NK-92 (cell line): Measurements from ENCODE around the gene RCN1.
"Not testable (repeated sequence)": the region's sequence is repeated elsewhere in the genome, so short reads cannot be mapped to it uniquely, and the experiment has no call there.

Source experiments
- DNase-seq: peaks from one replicate; lab custom pipeline; 2025; ENCODE audit not compliant: unreplicated experiment; lab: John Stamatoyannopoulos, UW

Gene RCN1

DNA sequence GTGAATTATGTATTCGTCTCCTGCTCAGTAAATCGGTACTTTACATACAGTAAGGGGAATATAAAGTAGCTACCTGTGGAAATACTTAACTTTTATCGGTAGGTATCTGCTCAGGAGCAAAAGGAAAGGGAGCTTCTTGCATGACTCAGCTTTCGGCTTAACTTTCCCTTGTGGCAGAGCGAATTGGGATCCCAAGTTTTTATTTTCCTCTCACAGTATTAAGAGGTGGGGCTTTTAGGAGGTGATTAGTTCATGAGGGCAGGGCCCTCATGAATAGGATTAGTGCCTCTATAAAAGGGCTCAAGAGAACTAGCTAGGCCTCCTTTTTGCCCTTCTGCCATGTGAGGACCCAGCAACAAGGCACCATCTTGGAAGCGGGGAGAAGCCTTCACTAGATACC is 18.7 kb downstream of the RCN1 start:
- DNase-seq: no peak

DNA sequence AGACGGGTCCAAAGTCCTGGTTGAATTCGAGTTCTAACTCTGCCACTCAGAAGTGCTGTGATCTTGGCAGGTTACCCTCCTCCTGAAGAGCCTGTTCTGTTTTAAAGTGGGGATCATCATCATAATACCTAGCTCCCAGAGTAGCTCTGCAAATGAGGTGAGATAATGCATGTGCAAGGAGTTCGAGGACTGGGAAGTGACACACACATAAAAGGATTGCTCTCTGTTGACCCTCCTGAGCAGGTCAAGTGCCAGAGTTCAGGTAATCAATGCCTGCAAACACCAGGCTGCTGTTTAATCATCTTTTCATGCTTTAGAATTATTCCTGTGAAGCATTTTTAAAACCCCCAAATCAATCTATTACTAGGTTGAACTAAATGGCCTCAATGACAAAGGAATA is 19.9 kb downstream of the RCN1 start:
- DNase-seq: no peak

DNA sequence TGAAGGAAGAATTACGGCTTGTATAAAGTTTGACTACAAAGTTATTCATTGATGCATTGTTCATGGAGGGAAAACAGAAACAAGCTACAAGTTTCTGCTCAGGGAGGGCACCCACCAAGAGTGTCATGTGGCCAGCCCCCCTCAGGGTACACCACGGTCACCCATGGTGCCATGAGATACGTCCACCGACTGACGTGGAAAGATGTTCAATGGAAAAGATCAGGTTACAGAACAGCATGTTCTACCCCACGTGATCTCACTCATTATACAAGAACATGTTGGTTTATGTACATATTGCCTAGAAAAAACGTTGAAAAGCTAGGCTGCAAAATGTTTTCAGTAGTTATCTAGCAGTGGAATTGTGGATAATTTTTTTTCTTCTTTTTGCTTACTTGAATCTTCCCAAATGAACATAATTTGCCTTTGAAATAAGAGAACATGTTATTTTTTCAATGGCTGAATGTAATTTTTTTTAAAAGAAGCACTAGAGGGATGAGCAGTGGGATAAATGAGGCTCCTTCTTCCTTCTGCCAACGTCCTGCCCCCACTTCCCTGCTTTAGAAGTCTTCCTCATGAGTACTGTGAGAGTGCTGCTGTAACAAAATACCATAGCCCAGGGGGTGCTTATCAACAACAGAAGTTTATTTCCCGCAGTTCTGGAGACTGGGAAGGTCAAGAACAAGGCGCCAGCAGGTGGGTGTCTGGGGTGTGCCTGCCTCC is 22.5 kb downstream of the RCN1 start:
- no peak for DNase-seq

DNA sequence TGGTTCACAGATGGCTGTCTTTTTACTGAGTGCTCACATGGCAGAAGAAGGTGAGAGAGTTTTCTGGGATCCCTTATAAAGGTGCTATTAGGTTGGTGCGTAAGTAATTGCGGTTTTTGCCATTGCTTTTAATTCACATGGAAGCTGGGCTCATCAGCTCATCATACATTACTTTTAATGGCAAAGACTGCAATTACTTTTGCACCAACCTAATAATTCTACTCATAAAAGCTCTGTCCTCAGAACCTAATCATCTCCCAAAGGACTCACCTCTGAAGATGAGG is 23.0 kb downstream of the RCN1 start:
- DNase-seq: no peak

DNA sequence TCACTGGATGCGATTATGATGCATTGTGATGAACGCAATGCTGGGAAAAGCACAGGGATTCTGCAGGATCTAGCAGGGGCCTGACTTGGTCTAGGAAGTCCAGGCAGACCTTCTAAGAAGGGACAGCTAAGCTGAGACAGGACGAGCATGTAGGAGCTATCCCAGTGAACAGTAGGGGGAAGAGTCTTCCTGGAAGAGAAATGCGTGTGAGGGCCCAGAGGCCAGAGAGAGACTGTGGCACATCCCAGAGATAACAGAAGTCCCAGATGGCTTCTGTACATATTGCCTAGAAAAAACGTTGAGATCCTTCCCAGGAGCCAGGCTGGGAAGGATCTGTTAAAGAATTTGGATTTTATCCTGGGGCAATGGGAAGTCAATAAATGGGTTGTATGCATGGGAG is 24.6 kb downstream of the RCN1 start:
- DNase-seq: no peak

DNA sequence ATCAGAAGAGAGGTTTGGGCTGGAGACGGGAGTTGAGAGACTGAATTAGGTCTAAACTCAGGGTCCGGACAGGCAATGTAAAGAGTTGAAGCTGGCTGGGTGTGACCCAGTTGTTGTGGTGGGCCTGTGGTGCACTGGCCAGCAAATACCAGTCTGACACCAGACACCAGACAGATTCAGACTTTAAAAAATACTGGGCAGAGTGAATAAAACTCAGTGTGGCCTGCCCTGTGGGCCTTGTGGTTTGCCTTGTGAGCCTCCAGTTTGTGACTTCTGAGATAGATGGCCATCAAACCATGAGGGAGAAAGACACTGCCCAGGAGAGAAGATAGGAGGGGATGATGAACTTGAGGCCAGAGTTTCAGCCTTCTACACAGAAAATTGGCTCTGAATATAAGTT is 25.8 kb downstream of the RCN1 start:
- no peak for DNase-seq

DNA sequence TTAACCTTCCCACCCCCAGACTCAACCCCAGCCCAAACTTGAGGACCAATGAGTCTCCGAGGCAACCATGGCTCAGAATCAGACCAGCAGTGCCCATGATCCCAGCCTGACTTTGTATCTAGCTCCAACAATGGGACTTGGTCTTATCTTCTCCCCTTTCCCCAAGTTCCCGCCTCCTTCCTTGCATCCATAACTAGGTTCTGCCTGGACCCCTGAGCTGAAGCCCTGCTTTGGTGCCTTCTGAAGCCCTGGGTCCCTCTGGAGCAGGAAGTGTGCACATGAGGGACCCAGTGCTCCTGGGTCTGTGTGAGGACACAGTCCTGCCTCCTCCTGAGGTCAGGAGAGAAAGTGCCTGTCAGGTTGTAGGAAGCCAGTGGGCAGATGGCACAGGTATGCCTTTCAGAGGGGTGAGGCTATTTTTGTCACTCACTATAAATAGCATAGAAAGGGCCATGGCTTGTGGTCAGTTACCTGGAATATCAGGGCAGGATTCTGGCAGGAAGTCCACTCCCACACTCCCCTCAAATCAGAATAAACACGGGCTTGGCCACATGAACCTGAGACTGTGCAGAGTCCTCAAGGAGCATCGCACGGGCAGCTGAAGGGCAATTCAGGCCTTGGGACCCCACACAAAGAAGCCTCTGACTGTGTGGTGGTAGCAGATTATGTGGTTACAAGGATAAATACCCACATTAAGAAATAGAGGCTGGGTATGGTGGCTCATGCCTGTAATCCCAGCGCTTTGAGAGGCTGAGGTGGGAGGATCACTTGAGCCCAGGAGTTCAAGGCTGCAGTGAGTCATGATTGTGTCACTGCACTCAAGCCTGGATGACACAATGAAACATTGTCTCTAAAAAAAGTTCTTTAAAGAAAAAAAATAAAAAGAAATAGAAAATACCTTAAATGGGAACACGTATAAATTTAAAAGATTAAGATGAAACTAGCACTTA is 27.4 kb downstream of the RCN1 start:
- DNase-seq: no peak

DNA sequence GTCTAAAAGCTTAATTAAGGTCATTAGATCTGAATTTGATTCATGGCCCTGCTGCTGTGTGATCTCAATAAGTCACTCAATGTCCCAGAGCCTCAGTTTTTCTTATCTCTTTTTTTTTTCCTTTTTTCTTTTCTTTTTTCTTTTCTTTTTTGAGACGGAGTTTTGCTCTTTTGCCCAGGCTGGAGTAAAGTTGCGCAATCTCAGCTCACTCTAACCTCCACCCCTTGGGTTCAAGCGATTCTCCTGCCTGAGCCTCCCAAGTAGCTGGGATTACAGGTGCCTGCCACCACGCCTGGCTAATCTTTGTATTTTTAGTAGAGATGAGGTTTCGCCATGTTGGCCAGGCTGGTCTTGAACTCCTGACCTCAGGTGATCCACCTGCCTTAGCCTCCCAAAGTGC is 28.3 kb downstream of the RCN1 start:
- not testable (repeated sequence) for DNase-seq

DNA sequence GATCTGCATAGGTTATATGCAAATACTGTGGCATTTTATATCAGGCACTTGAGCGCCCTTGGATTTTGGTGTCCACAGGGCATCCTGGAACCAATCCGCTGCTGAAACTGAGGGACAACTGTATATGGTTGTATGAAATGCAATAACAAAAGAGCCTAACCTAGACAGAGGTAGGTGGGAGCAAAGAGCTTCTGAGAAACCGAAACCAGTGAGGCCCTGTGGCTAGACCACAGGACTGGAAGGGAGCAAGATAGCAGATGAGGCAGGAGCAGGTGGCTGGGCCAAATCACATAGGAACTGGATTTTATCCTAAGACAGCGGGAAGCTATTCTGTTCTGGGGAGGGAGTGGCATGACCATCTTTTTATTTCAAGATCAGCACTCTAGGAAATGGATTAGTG is 30.1 kb downstream of the RCN1 start:
- no peak for DNase-seq

DNA sequence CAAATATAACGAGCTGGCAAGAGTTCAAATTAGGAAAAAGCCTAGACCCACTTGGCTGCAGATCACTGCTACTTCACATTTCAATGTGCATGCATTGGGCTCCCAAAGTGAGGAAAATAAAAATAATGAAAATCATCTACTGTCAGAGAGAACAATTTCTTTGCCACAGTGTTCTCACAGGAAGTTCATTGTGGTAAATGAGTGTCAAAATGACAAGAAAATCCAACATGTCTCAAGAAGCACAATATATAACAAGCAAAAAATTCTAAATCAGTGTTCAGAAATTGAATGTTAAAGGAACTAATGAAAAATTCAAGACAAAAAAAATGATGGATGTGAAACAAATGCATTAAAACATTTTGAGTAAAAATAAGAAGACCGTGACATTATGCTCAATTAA is 31.3 kb downstream of the RCN1 start:
- DNase-seq: no peak

DNA sequence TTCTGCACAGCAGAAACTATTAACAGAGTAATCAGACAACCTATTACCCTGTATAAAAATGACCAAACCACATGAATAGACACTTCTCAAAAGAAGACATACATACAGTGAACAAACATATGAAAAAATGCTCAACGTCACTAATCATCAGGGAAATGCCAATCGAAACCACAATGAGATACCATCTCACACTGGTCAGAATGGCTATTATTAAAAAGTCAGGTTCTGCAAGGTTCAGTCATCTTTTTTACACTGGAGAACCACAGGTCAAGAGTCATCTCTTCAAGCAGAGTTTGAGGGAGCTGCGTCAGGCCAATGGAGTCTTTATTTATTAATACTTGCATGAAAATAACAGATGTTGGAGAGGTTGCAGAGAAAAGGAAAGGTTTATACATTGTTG is 40.4 kb downstream of the RCN1 start:
- DNase-seq: no peak

DNA sequence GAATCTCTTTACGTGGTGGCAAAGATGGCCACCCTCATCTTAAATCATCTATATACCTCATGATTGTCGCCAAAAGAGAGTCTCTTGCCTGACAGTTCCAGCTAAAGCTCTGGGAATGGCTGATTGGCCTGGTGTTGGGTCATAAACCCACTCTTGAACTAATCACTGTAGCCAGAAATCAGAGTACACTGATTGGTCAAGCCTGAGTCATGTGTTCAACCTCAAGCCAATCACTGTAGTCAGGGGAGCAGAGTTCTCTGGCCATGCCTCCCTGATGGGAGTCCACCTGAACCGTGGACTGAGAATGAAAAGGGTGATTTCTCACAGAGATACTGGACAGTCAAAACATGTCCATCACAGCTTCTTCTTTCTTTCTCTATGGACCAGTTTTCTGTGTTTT is 45.8 kb downstream of the RCN1 start:
- DNase-seq: no peak

DNA sequence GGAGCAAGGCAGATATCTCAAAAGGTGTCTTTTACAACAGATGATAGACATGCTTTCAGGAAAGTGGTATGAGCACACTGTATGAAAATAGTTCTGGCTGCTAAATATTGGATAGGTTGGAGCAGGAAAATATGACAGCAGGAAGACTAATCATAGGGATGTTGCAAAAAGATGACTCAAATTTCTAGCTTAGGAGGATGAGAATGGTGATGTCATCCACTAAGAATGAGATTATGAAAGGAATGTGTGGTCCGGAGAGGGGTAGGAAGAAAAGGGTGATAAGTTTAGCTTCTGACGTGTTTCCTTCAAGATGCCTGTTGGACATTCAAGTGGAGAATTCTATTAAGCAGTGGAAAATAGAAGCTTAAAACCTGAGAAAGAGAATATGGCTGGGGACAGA is 46.4 kb downstream of the RCN1 start:
- no peak for DNase-seq

DNA sequence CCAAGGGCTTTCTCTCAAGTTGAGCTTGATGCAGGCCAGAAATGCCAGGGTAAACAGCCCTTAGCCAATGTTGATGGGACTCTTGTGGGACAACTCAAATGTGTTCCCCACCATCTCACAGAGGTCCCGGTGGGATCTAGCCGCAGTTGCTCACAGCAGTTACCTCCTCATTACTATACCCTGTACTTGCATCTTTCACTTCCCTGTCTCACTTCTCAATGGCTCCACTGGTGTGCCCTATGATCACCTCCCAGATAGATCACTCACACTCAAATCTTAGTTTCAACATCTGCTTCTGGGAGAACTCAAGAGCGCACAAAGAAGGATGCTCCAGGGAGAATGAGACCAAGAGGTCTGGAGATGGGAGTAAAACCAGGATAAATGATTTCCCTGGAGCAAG is 47.0 kb downstream of the RCN1 start:
- DNase-seq: no peak

DNA sequence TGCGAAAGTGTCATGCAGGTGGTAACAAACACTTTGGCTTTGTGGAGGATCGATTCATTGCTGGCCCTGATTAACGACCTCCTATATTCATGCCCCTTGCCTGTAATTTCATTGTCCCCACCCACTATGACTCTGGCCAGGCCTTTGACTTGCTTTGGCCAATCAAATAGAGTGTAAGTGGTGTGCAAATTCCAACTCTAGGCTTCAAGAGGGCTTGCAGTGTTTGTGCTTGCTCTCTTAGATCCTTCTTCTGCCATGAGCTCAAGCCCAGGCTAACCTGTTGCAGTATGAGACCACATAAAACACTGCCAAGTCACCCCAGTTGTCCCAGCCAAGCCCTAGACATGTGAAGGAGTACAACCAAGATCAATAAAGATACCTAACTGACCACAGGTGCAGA is 48.0 kb downstream of the RCN1 start:
- DNase-seq: no peak

DNA sequence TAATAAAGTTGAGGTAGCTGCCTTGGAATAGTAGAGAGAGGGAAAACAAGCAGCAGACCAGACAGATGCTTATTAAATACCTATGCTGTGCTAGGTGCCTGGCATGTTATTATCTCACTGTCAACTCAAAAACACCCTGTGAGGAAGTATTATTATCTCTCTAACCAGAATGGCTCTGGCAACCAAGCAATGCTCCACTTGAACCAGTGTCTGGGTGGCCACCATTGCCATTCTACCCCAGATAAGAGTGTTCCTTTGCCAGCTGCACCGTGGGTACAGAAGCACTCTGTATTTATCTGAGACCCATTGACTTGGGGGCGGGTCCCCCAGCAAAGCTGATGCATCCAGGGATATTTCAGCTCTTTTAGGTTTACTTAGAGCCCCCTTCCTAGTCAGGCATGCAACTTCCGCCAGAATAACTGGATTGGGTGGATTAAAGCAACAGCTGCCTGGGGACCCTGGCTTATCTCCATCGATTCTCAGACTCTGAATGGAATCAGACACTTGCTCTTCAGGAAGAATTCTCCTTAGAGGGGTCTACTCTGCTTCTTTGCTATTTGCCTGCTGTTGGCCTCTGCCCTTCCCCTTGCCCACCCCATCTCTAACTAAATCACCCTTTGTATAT is 49.1 kb downstream of the RCN1 start:
- DNase-seq: no peak

DNA sequence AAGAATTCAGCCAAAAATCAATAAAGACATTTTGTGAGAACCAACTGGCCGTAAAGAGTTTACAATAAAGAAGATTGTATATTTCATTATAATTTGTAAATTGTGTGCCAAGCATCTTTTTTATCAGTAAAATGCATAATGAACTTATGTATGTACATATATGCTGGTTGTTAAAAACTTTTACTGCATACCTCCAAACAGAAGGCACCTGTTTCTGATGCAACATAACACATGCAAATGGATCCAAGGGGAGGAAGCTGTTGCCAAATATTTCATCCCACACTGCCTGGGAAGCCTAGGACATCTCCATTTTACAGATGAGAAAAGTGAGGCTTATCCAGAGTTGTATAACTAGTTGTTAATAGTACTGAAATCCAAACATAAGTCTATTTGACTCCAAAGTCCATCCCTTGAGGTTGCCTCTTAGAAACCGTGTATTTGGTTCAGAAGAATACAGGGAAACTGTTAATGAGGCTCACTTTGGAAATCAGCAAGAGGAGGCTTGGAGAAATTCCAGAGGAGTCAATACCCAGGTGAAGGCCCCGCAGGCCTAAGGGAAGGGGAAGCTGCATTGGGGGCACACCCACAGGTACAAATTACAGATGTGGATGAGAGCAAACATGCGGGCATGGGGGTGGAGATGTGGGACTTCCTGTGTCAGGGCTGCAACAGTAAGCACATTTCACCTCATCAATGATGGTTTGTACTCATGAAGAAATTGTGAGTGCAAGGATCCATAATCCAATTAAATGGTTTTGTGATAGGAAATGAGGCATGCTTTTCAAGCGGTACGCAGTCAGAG is 51.1 kb downstream of the RCN1 start:
- no peak for DNase-seq

DNA sequence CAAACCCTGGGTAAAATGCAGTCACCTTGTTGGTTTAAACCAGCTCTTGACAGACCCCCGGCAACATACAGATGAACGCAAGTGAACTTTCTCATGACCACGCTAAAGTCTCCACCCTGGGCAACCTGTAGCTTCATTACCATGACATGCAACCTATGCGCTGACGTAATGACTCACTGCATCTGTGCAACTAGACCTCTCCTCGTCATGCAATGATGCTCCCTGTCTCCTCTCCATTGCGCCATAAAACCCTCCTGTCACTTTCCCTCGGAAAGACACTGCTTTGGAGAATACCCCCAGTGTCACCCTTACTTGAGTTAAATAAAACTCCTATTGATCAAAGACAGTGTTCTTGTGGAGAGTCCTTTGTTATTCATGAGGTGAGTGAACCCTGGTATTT is 52.5 kb downstream of the RCN1 start:
- DNase-seq: no peak

DNA sequence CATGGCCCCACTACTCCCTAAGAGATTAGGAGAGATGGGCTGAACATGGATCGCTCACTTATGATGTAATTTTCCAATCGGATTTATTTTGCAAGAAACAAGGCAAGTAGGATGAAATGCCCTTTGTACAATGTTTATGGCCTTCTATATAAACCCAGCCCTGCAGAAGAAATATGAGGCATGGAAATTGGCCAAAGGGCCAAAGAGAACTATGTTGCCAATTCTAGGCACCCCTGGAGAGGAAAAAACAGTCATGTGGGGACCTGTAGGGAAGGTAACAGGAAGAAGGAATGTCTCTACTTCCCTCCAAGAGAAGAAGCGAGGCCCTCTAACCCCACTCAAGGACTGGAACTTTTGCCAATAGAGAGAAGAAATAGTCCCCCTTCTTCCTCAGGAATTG is 54.4 kb downstream of the RCN1 start:
- no peak for DNase-seq

DNA sequence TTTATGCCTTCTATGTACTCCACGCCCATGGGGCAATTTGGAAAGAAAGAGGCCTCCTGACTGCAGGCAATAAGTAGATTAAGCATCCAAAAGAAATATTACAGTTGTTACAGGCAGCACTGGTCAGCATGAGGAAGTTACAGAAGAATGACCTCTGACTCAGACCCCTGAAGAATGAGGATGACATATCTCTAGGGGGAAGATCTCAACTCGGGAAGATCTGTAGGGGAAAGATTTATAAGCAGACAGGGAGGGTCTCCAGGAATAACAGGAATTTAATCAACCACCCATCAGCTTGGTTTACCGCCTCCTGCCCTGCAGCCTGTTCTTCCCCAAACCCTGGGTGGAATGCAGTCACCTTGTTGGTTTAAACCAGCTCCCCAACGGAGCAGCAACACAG is 58.0 kb downstream of the RCN1 start:
- no peak for DNase-seq

DNA sequence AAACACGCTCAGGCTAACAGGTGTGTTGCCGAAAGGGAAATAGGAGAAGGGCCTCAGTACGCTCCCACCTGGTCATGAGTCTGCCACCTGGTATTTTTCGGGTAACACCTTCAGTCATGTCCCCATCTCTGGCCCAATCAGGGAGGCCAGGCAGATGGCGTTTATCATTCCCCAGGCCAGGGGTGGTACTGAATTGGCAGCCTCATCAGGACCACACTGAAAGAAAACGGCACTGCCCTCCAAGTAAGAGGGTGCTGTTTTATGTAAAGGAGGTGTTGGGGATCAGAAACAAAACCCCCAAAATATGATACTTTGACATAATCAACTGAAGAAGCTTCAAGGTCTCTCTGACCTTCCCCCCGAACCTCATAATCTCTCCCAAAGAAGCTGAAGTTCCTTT is 58.9 kb downstream of the RCN1 start:
- DNase-seq: no peak
